OCI-LY3 (cell line): ENCODE measurements around the gene KCTD14.
A peak's percentile ranks its signal among the peaks of the same experiment; 100 is the strongest.

Source experiments
- H2AFZ ChIP-seq: fragments of 200-600, 300-600 bp; shearing (Covaris generic); 2 replicates; pipeline ENCODE4 v1.6.0; 2014; ENCODE audit warnings: antibody characterized with exemption, low read depth, low read length
- H3K27ac ChIP-seq: fragments of 200-600, 300-600 bp; sonication (generic); 2 replicates; pipeline ENCODE4 v1.5.1; 2014; ENCODE audit warnings: mild to moderate bottlenecking, low read length, moderate library complexity, mixed read lengths
- H3K27me3 ChIP-seq: fragments of 200-600, 300-600 bp; sonication (generic); 2 replicates; pipeline ENCODE4 v1.6.1; 2014; ENCODE audit warnings: low read depth, low read length, mixed read lengths
- H3K36me3 ChIP-seq: fragments of 200-600, 300-600 bp; sonication (generic); replicated peaks from 2 replicates; pipeline ENCODE3; 2014; ENCODE audit warnings: low read depth, low read length, mixed read lengths
- H3K4me1 ChIP-seq: fragments of 300-600, 200-600 bp; sonication (generic); 2 replicates; pipeline ENCODE4 v1.6.1; 2014; ENCODE audit warnings: low read length, mixed read lengths
- H3K4me2 ChIP-seq: fragments of 200-600, 300-600 bp; sonication (generic); 2 replicates; pipeline ENCODE4 v1.6.1; 2014; ENCODE audit warnings: low read length, mixed read lengths
- H3K4me3 ChIP-seq: fragments of 300-600, 200-600 bp; sonication (generic); 2 replicates; pipeline ENCODE4 v1.5.1; 2014; ENCODE audit warnings: antibody characterized with exemption, mild to moderate bottlenecking, low read length, moderate library complexity
- H3K79me2 ChIP-seq: fragments of 300-600, 200-600 bp; shearing (Covaris generic); 2 replicates; pipeline ENCODE4 v1.6.1; 2014; ENCODE audit warnings: mild to moderate bottlenecking, low read length, mixed read lengths
- H3K9ac ChIP-seq: fragments of 300-600, 200-600 bp; shearing (Covaris generic); 2 replicates; pipeline ENCODE4 v1.6.0; 2014; ENCODE audit warnings: mild to moderate bottlenecking, low read length, moderate library complexity
- H3K9me3 ChIP-seq: fragments of 200-600, 300-600 bp; shearing (Covaris generic); 2 replicates; pipeline ENCODE4 v1.6.1; 2014; ENCODE audit warnings: low read length, mixed read lengths; ENCODE audit not compliant: insufficient read depth
- H4K20me1 ChIP-seq: fragments of 200-600, 300-600 bp; sonication (generic); 2 replicates; pipeline ENCODE4 v1.6.1; 2016; ENCODE audit warnings: low read length, mixed read lengths; ENCODE audit not compliant: insufficient read depth
- EZH2phosphoT487 ChIP-seq: fragments of 200-600 bp; shearing (Covaris generic); IDR thresholded peaks from 2 replicates; pipeline ENCODE4 v1.6.1; 2018; ENCODE audit warnings: antibody characterized with exemption, mixed run types, low read depth
- TF ChIP-seq, protein P1 (sequence below): fragments of 200-600, 300-600 bp; sonication (generic); IDR thresholded peaks from 2 replicates; pipeline ENCODE4 v1.5.1; 2014; ENCODE audit warnings: antibody characterized with exemption, low read length, low read depth

KCTD14 gene

GRCh38 chr11:78036313-78036712, 13.2 kb upstream of the KCTD14 start:
- Histone ChIP-seq H3K9ac (no peak overlapping the region), H3K4me2 (no peak overlapping the region), H3K4me1 (peaks cover 4% of the 10 kb centered on the region; the same call in 1 of the 2 replicates), H4K20me1 (no peaks in the 10 kb centered on the region), H3K9me3 (no peaks in the 10 kb centered on the region), H3K36me3 (no peaks in the 10 kb centered on the region), H3K79me2 (no peaks in the 10 kb centered on the region), H3K4me3 (no peak overlapping the region), H2AFZ (no peak overlapping the region), H3K27ac (no peak overlapping the region), H3K27me3 (no peaks in the 10 kb centered on the region)
- no peak for TF ChIP-seq EZH2phosphoT487
- TF ChIP-seq, protein P1, sequence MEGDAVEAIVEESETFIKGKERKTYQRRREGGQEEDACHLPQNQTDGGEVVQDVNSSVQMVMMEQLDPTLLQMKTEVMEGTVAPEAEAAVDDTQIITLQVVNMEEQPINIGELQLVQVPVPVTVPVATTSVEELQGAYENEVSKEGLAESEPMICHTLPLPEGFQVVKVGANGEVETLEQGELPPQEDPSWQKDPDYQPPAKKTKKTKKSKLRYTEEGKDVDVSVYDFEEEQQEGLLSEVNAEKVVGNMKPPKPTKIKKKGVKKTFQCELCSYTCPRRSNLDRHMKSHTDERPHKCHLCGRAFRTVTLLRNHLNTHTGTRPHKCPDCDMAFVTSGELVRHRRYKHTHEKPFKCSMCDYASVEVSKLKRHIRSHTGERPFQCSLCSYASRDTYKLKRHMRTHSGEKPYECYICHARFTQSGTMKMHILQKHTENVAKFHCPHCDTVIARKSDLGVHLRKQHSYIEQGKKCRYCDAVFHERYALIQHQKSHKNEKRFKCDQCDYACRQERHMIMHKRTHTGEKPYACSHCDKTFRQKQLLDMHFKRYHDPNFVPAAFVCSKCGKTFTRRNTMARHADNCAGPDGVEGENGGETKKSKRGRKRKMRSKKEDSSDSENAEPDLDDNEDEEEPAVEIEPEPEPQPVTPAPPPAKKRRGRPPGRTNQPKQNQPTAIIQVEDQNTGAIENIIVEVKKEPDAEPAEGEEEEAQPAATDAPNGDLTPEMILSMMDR = no peak

GRCh38 chr11:78034623-78035022, 11.5 kb upstream of the KCTD14 start:
- Histone ChIP-seq H3K9ac (no peak overlapping the region), H3K9me3 (no peaks in the 10 kb centered on the region), H3K27me3 (no peaks in the 10 kb centered on the region), H3K36me3 (no peaks in the 10 kb centered on the region), H4K20me1 (no peaks in the 10 kb centered on the region), H3K4me2 (no peak overlapping the region), H3K79me2 (no peaks in the 10 kb centered on the region), H3K4me3 (no peak overlapping the region), H3K4me1 (no peaks in the 10 kb centered on the region), H3K27ac (no peak overlapping the region), H2AFZ (no peak overlapping the region)
- no peak for TF ChIP-seq EZH2phosphoT487
- TF ChIP-seq, protein P1 = 0 out of 2 replicates have a peak, but pooled peaks have one; percentile 6

- Histone ChIP-seq H3K79me2 (no peaks in the 10 kb centered on the region), H3K4me3 (no peak overlapping the region), H3K27me3 (no peaks in the 10 kb centered on the region), H3K4me1 (no peaks in the 10 kb centered on the region), H4K20me1 (no peaks in the 10 kb centered on the region), H3K27ac (no peak overlapping the region), H3K9me3 (no peaks in the 10 kb centered on the region), H3K36me3 (no peaks in the 10 kb centered on the region), H3K4me2 (no peak overlapping the region), H2AFZ (no peak overlapping the region), H3K9ac (no peak overlapping the region)
- TF ChIP-seq EZH2phosphoT487 = no peak
- TF ChIP-seq, protein P1 = no peak
Measured at GRCh38 chr11:78033040-78033439, 10.0 kb upstream of the KCTD14 start.

- Histone ChIP-seq H3K9me3 (no peaks in the 10 kb centered on the region), H3K79me2 (no peaks in the 10 kb centered on the region), H3K36me3 (no peaks in the 10 kb centered on the region), H3K9ac (no peak overlapping the region), H3K27ac (no peak overlapping the region), H2AFZ (peak overlapping the region; percentile 29; the same call in 1 of the 2 replicates), H3K4me2 (no peak overlapping the region), H3K4me1 (no peaks in the 10 kb centered on the region), H3K4me3 (no peak overlapping the region), H4K20me1 (no peaks in the 10 kb centered on the region), H3K27me3 (no peaks in the 10 kb centered on the region)
- TF ChIP-seq EZH2phosphoT487 = no peak
- TF ChIP-seq, protein P1 = no peak
Measured at GRCh38 chr11:78032090-78032489, 9.0 kb upstream of the KCTD14 start.
